AG04449 (cell line): ENCODE data around the gene CNTN5.

Source experiments
- CTCF ChIA-PET: fragments of 350-600 bp; formaldehyde crosslinking; extraction: SDS; loops from one replicate; lab custom pipeline; 2021; ENCODE audit warnings: antibody characterized with exemption; lab: Yijun Ruan, JAX
- POLR2A ChIA-PET: fragments of 400-600, 350-600 bp; formaldehyde crosslinking; extraction: SDS; loops from one replicate; lab custom pipeline; 2020; ENCODE audit warnings: antibody characterized with exemption, inconsistent platforms; lab: Yijun Ruan, JAX
- DNase-seq: peaks from one replicate; pipeline ENCODE4 v3.0.0-alpha.2; 2010; ENCODE audit warnings: low read depth, low spot score
- H3K4me3 ChIP-seq: 2 replicates; pipeline ENCODE4 v1.5.1; 2011; ENCODE audit warnings: low read depth, mild to moderate bottlenecking, control low read depth, low read length
- CTCF ChIP-seq: IDR thresholded peaks from one replicate; pipeline ENCODE4 v1.5.1; 2011; ENCODE audit warnings: mild to moderate bottlenecking, moderate library complexity, low read length, control low read depth, inconsistent platforms; ENCODE audit not compliant: insufficient read depth; ENCODE audit errors: missing control alignments

CNTN5 gene

GRCh38 chr11:99419991-99420390 lies 399.2 kb downstream of the CNTN5 start:
- POLR2A ChIA-PET: no interaction called here
- H3K4me3 ChIP-seq: no peak overlapping the region
- no peak for TF ChIP-seq CTCF
- CTCF ChIA-PET: no interaction called here
- no peak for DNase-seq

GRCh38 chr11:99422581-99423427 lies 402.1 kb downstream of the CNTN5 start:
- ChIA-PET CTCF (no interaction called here), POLR2A (no interaction called here)
- no peak for TF ChIP-seq CTCF
- H3K4me3 ChIP-seq: no peak overlapping the region
- DNase-seq: no peak

- CTCF ChIA-PET: interaction anchor here (1.1 kb wide), 1 partner anchor 9 kb away, joined by 3 read pairs; no protein-coding TSS in a partner anchor
- no peak for TF ChIP-seq CTCF
- H3K4me3 ChIP-seq: no peak overlapping the region
- no peak for DNase-seq
- POLR2A ChIA-PET: no interaction called here
Measured at GRCh38 chr11:99423428-99423983, 402.8 kb downstream of the CNTN5 start.

GRCh38 chr11:99424313-99425084 lies 403.8 kb downstream of the CNTN5 start:
- H3K4me3 ChIP-seq: no peak overlapping the region
- CTCF ChIA-PET: interaction anchor here (1.1 kb wide), 1 partner anchor 10 kb away, joined by 3 read pairs; no protein-coding TSS in a partner anchor
- DNase-seq: no peak
- no peak for TF ChIP-seq CTCF
- POLR2A ChIA-PET: no interaction called here

- no peak for TF ChIP-seq CTCF
- POLR2A ChIA-PET: no interaction called here
- no peak overlapping the region for H3K4me3 ChIP-seq
- CTCF ChIA-PET: no interaction called here
- DNase-seq: no peak
Measured at GRCh38 chr11:99425596-99425995, 404.8 kb downstream of the CNTN5 start.

GRCh38 chr11:99432677-99433076 lies 411.9 kb downstream of the CNTN5 start:
- TF ChIP-seq CTCF: no peak
- ChIA-PET POLR2A (no interaction called here), CTCF (no interaction called here)
- no peak for DNase-seq
- no peak overlapping the region for H3K4me3 ChIP-seq
